Loucy (cell line): ENCODE measurements around the gene CSF1R.
A peak's percentile ranks its signal among the peaks of the same experiment; 100 is the strongest.

ENCODE experiments used
- H2AFZ ChIP-seq: fragments of 200-600 bp; sonication (generic); 2 replicates; pipeline ENCODE4 v1.6.0; 2016; ENCODE audit warnings: antibody characterized with exemption, mild to moderate bottlenecking, low read length, moderate library complexity
- H3F3A ChIP-seq: fragments of 200-600 bp; 2 replicates; pipeline ENCODE4 v1.6.0; 2016; ENCODE audit warnings: antibody characterized with exemption, low read depth, mild to moderate bottlenecking
- H3K27me3 ChIP-seq: fragments of 200-600 bp; sonication (generic); 2 replicates; pipeline ENCODE4 v1.6.1; 2014; ENCODE audit warnings: low read length, mild to moderate bottlenecking; ENCODE audit not compliant: insufficient read depth, poor library complexity, severe bottlenecking
- H3K36me3 ChIP-seq: fragments of 200-600 bp; sonication (generic); 2 replicates; pipeline ENCODE4 v1.6.1; 2016; ENCODE audit warnings: low read length; ENCODE audit not compliant: insufficient read depth
- H3K4me1 ChIP-seq: fragments of 200-600 bp; sonication (generic); 2 replicates; pipeline ENCODE4 v1.5.1; 2014; ENCODE audit warnings: low read length, mild to moderate bottlenecking; ENCODE audit not compliant: insufficient read depth, poor library complexity, severe bottlenecking
- H3K4me2 ChIP-seq: fragments of 200-600 bp; sonication (generic); 2 replicates; pipeline ENCODE4 v1.6.0; 2014; ENCODE audit warnings: antibody characterized with exemption, low read length, low read depth, mild to moderate bottlenecking; ENCODE audit not compliant: poor library complexity, severe bottlenecking
- H3K4me3 ChIP-seq: fragments of 200-600 bp; sonication (generic); 2 replicates; pipeline ENCODE4 v1.5.1; 2014; ENCODE audit warnings: low read length, mild to moderate bottlenecking, mixed read lengths; ENCODE audit not compliant: poor library complexity, severe bottlenecking
- H3K79me2 ChIP-seq: fragments of 200-600 bp; sonication (generic); 2 replicates; pipeline ENCODE4 v1.6.1; 2014; ENCODE audit warnings: low read length; ENCODE audit not compliant: insufficient read depth
- H3K9ac ChIP-seq: fragments of 200-600 bp; sonication (generic); 2 replicates; pipeline ENCODE4 v1.6.0; 2014; ENCODE audit warnings: mild to moderate bottlenecking, low read depth, low read length, moderate library complexity; ENCODE audit not compliant: poor library complexity, severe bottlenecking
- H3K9me2 ChIP-seq: fragments of 200-600 bp; sonication (generic); replicated peaks from 2 replicates; pipeline ENCODE4 v1.6.1; 2016; ENCODE audit warnings: low read depth, low read length, mixed read lengths
- H3K9me3 ChIP-seq: fragments of 200-600 bp; sonication (generic); 2 replicates; pipeline ENCODE4 v1.6.1; 2014; ENCODE audit warnings: mild to moderate bottlenecking, antibody characterized with exemption, low read length, low read depth; ENCODE audit not compliant: insufficient read depth
- H4K20me1 ChIP-seq: fragments of 200-600 bp; sonication (generic); 2 replicates; pipeline ENCODE4 v1.6.0; 2014; ENCODE audit warnings: antibody characterized with exemption, low read length, mild to moderate bottlenecking; ENCODE audit not compliant: insufficient read depth, poor library complexity, severe bottlenecking
- CTCF ChIP-seq: fragments of 200-600 bp; sonication (generic); conservative IDR thresholded peaks from 2 replicates; pipeline ENCODE4 v1.5.1; 2014; ENCODE audit warnings: mild to moderate bottlenecking, antibody characterized with exemption, low read length
- EZH2phosphoT487 ChIP-seq: fragments of 200-600 bp; IDR thresholded peaks from 2 replicates; pipeline ENCODE4 v1.6.1; 2018; ENCODE audit warnings: antibody characterized with exemption, mild to moderate bottlenecking, moderate library complexity, borderline replicate concordance

CSF1R gene

GRCh38 chr5:150069672-150070627 lies 16.4 kb downstream of the CSF1R start:
- H3K9ac ChIP-seq, result no peak overlapping the region
- H3K27me3 ChIP-seq, result no peaks in the 10 kb centered on the region
- H3K4me1 ChIP-seq, result peaks cover 37% of the 10 kb centered on the region
- H3K4me3 ChIP-seq, result no peak overlapping the region
- TF ChIP-seq EZH2phosphoT487, result no peak
- TF ChIP-seq CTCF, result no peak
- H2AFZ ChIP-seq, result no peak overlapping the region
- H3K9me3 ChIP-seq, result no peaks in the 10 kb centered on the region
- H3K9me2 ChIP-seq, result no peaks in the 10 kb centered on the region
- H4K20me1 ChIP-seq, result no peaks in the 10 kb centered on the region
- H3K79me2 ChIP-seq, result no peaks in the 10 kb centered on the region
- H3K4me2 ChIP-seq, result no peak overlapping the region
- no peaks in the 10 kb centered on the region for H3F3A ChIP-seq
- no peaks in the 10 kb centered on the region for H3K36me3 ChIP-seq

GRCh38 chr5:150068961-150069645 lies 17.3 kb downstream of the CSF1R start:
- no peaks in the 10 kb centered on the region for H3F3A ChIP-seq
- H3K27me3 ChIP-seq, result no peaks in the 10 kb centered on the region
- no peak overlapping the region for H3K4me3 ChIP-seq
- H3K9ac ChIP-seq, result no peak overlapping the region
- no peaks in the 10 kb centered on the region for H3K9me3 ChIP-seq
- H3K4me2 ChIP-seq, result no peak overlapping the region
- H3K9me2 ChIP-seq, result no peaks in the 10 kb centered on the region
- H3K36me3 ChIP-seq, result no peaks in the 10 kb centered on the region
- peaks cover 37% of the 10 kb centered on the region for H3K4me1 ChIP-seq
- no peaks in the 10 kb centered on the region for H4K20me1 ChIP-seq
- TF ChIP-seq EZH2phosphoT487, result no peak
- TF ChIP-seq CTCF, result no peak
- H2AFZ ChIP-seq, result peak overlapping the region; percentile 50; the same call in 1 of the 2 replicates
- no peaks in the 10 kb centered on the region for H3K79me2 ChIP-seq

GRCh38 chr5:150068472-150068871 lies 17.9 kb downstream of the CSF1R start:
- no peak overlapping the region for H3K9ac ChIP-seq
- no peaks in the 10 kb centered on the region for H3F3A ChIP-seq
- H3K4me2 ChIP-seq, result no peak overlapping the region
- no peaks in the 10 kb centered on the region for H4K20me1 ChIP-seq
- H2AFZ ChIP-seq, result peak overlapping the region; percentile 50; the same call in 1 of the 2 replicates
- H3K4me3 ChIP-seq, result no peak overlapping the region
- H3K4me1 ChIP-seq, result peaks cover 37% of the 10 kb centered on the region
- no peaks in the 10 kb centered on the region for H3K79me2 ChIP-seq
- no peaks in the 10 kb centered on the region for H3K9me2 ChIP-seq
- H3K36me3 ChIP-seq, result no peaks in the 10 kb centered on the region
- TF ChIP-seq CTCF (no peak), EZH2phosphoT487 (no peak)
- no peaks in the 10 kb centered on the region for H3K27me3 ChIP-seq
- H3K9me3 ChIP-seq, result no peaks in the 10 kb centered on the region
